ENCODE data around the gene TBC1D22A. TPM values are rescaled to one million over a fixed set of nuclear protein-coding genes. Genes with fewer than 3 reads are reported as not detected.

The TBC1D22A gene
- total and polyA plus RNA-seq, 2 donors (not counting 3 experiments of a cell fraction or from before 2014, with no cell fraction given) = 26.1 to 32.4 TPM

GRCh38 chr22:46964773-46965550 lies 202.5 kb downstream of the TBC1D22A start:
- Histone ChIP-seq H4K20me1 (replicated peaks; ENCODE audit: control insufficient read depth, extremely low read depth, insufficient read depth, low read length) (no peaks in the 10 kb centered on the region), H3K27ac (ENCODE audit: insufficient read depth, low read depth, low read length) (no peak overlapping the region), H3K4me3 (replicated peaks in 1 of 3; ENCODE audit: insufficient read depth in 1 of 3, low read depth in 1 of 3, low read length in 3 of 3) (no peak overlapping the region), H3K79me2 (ENCODE audit: control insufficient read depth, insufficient read depth, low read length) (no peaks in the 10 kb centered on the region), H3K36me3 (ENCODE audit: control insufficient read depth in 2 of 2, extremely low read depth in 1 of 2, insufficient read depth in 2 of 2, low read length in 2 of 2) (no peaks in the 10 kb centered on the region), H3K9me3 (replicated peaks; ENCODE audit: control insufficient read depth, insufficient read depth, low read length) (no peaks in the 10 kb centered on the region), H3K9me1 (replicated peaks; ENCODE audit: control insufficient read depth, extremely low read depth, insufficient read depth, low read length) (no peaks in the 10 kb centered on the region), H3K9ac (replicated peaks; ENCODE audit: extremely low read depth, insufficient read depth, low read length) (no peak overlapping the region), H3K4me1 (ENCODE audit: control insufficient read depth, extremely low read depth, insufficient read depth, low read length) (no peaks in the 10 kb centered on the region), H3K27me3 (ENCODE audit: control insufficient read depth in 2 of 2, insufficient read depth in 2 of 2, low read length in 2 of 2) (no peaks in the 10 kb centered on the region), H2AFZ (ENCODE audit: low read depth, low read length) (no peak overlapping the region), H3K4me2 (ENCODE audit: insufficient read depth, low read length) (no peak overlapping the region)
- CTCF ChIA-PET = interaction anchor here (1.1 kb wide), 1 partner anchor 18 kb away, joined by 3 read pairs; no protein-coding TSS in a partner anchor
- POLR2A ChIA-PET = no interaction called here
- intact Hi-C loops (cut with micrococcal nuclease) = no loop called here
- DNase-seq (ENCODE audit: low read depth, low spot score) (no peak), FAIRE-seq (no peak)
- no TSS peak for BruUV-seq (replicated peaks)
- no peak for TF ChIP-seq POLR2AphosphoS5 (IDR thresholded peaks at IDR 0.05; ENCODE audit: insufficient read depth, low read depth, low read length)
- no peak for TF ChIP-seq JUN (IDR thresholded peaks at IDR 0.05; ENCODE audit: borderline replicate concordance, insufficient read depth, insufficient read length, low read depth)
- no peak for TF ChIP-seq GATA2 (IDR thresholded peaks at IDR 0.05; ENCODE audit: insufficient read depth, insufficient read length, low read depth, low read length)
- no peak for TF ChIP-seq FOS (IDR thresholded peaks at IDR 0.05; ENCODE audit: borderline replicate concordance, insufficient read depth, low read length)
- no peak for TF ChIP-seq MYC (IDR thresholded peaks at IDR 0.05; ENCODE audit: low read depth, low read length)
- TF ChIP-seq POLR2A (IDR thresholded peaks at IDR 0.05; ENCODE audit: low read depth, low read length) = no peak
- no peak for TF ChIP-seq MAX (IDR thresholded peaks at IDR 0.05; ENCODE audit: insufficient read depth, insufficient read length)
- no peak for TF ChIP-seq EZH2 (IDR thresholded peaks at IDR 0.05; ENCODE audit: borderline replicate concordance, low read depth, low read length, severe bottlenecking)
- no peak for TF ChIP-seq CTCF (IDR thresholded peaks at IDR 0.05; ENCODE audit: extremely low read depth in 1 of 2, insufficient read depth in 1 of 2, low read depth in 1 of 2, low read length in 2 of 2)
- dilution Hi-C loops (cut with MboI; ENCODE audit: extremely low pct_ligation_motif_present, low sequenced_read_pairs) = no loop called here
